WTC11 (cell line): Measurements from ENCODE around the gene CHST11. TPM values are rescaled to one million over a fixed set of nuclear protein-coding genes. Genes with fewer than 3 reads are reported as not detected.

ENCODE experiments used
- ATAC-seq: fragments of 200-7000 bp; cut with Tn5 transposase; 2 replicates; pipeline ENCODE4 v1.10.0; 2021; ENCODE audit warnings: mild to moderate bottlenecking, moderate library complexity
- CTCF ChIA-PET: fragments of 300-600 bp; sonication (Branson Sonifier 250); formaldehyde crosslinking; loops from one replicate; lab custom pipeline; 2021; ENCODE audit warnings: antibody characterized with exemption; lab: Charles Lee
- POLR2A ChIA-PET: fragments of 350-600 bp; sonication (Branson Sonifier 250); formaldehyde crosslinking; loops from one replicate; lab custom pipeline; 2021; ENCODE audit warnings: antibody characterized with exemption; lab: Charles Lee
- DNase-seq: peaks from one replicate; pipeline ENCODE4 v3.0.0; 2021; ENCODE audit warnings: low spot score
- H3K27ac Mint-ChIP-seq: 2 replicates; pipeline ENCODE4 v1.8.0; 2021; ENCODE audit warnings: mixed read lengths
- H3K27me3 Mint-ChIP-seq: 2 replicates; pipeline ENCODE4 v1.8.0; 2021; ENCODE audit warnings: low read depth, mild to moderate bottlenecking, moderate library complexity, mixed read lengths
- H3K36me3 Mint-ChIP-seq: 2 replicates; pipeline ENCODE4 v1.8.0; 2021; ENCODE audit warnings: mixed read lengths
- H3K4me1 Mint-ChIP-seq: 2 replicates; pipeline ENCODE4 v1.8.0; 2022; ENCODE audit warnings: mixed read lengths
- H3K4me3 Mint-ChIP-seq: 2 replicates; pipeline ENCODE4 v1.8.0; 2021; ENCODE audit warnings: mild to moderate bottlenecking, moderate library complexity, mixed read lengths
- H3K9me3 Mint-ChIP-seq: 2 replicates; pipeline ENCODE4 v1.8.0; 2021; ENCODE audit warnings: mixed read lengths
- EMX1 ChIP-seq: fragments of 250-450 bp; sonication (Bioruptor Pico); IDR thresholded peaks from 2 replicates; pipeline ENCODE4 v1.8.0; 2021; ENCODE audit warnings: mild to moderate bottlenecking
- ESRRA ChIP-seq: sonication (generic); formaldehyde crosslinking; IDR thresholded peaks from 2 replicates; pipeline ENCODE4 v1.8.1; 2022; ENCODE audit warnings: mild to moderate bottlenecking, missing genetic modification reagents, borderline replicate concordance
- IRF2 ChIP-seq: sonication (generic); formaldehyde crosslinking; IDR thresholded peaks from 2 replicates; pipeline ENCODE4 v1.8.0; 2022; ENCODE audit warnings: low read depth, missing genetic modification reagents, borderline replicate concordance
- MXD4 ChIP-seq: fragments of 250-450 bp; sonication (Bioruptor Pico); IDR thresholded peaks from 2 replicates; pipeline ENCODE4 v1.8.0; 2021; ENCODE audit warnings: mild to moderate bottlenecking, moderate library complexity, borderline replicate concordance
- NFATC4 ChIP-seq: fragments of 250-450 bp; sonication (Bioruptor Pico); IDR thresholded peaks from 2 replicates; pipeline ENCODE4 v1.9.0; 2021; ENCODE audit warnings: mild to moderate bottlenecking
- SMAD3 ChIP-seq: sonication (generic); formaldehyde crosslinking; IDR thresholded peaks from 2 replicates; pipeline ENCODE4 v1.8.0; 2022; ENCODE audit warnings: missing genetic modification reagents, mild to moderate bottlenecking, borderline replicate concordance
- SMAD4 ChIP-seq: sonication (generic); formaldehyde crosslinking; IDR thresholded peaks from 2 replicates; pipeline ENCODE4 v1.8.0; 2022; ENCODE audit warnings: mild to moderate bottlenecking, missing genetic modification reagents
- ZNF263 ChIP-seq: sonication (generic); formaldehyde crosslinking; IDR thresholded peaks from 2 replicates; pipeline ENCODE4 v1.8.1; 2022; ENCODE audit warnings: low read depth, mild to moderate bottlenecking, moderate library complexity, missing genetic modification reagents
- total RNA-seq: library from RNA; stranded (reverse); gene quantifications from 3 replicates; pipeline ENCODE4 v1.2.3, GENCODE V29; 2021
- TF ChIP-seq, protein P1 (sequence below): sonication (generic); formaldehyde crosslinking; IDR thresholded peaks from 2 replicates; pipeline ENCODE4 v1.8.1; 2023; ENCODE audit warnings: mild to moderate bottlenecking, missing genetic modification reagents
- TF ChIP-seq, protein P2 (sequence below): sonication (generic); formaldehyde crosslinking; IDR thresholded peaks from 2 replicates; pipeline ENCODE4 v1.8.0; 2022; ENCODE audit warnings: mild to moderate bottlenecking, missing genetic modification reagents
- TF ChIP-seq, protein P3 (sequence below): sonication (generic); formaldehyde crosslinking; IDR thresholded peaks from 2 replicates; pipeline ENCODE4 v1.8.1; 2023; ENCODE audit warnings: mild to moderate bottlenecking, missing genetic modification reagents, borderline replicate concordance
- TF ChIP-seq, protein P4 (sequence below): sonication (generic); formaldehyde crosslinking; IDR thresholded peaks from 2 replicates; pipeline ENCODE4 v1.8.1; 2023; ENCODE audit warnings: mild to moderate bottlenecking, missing genetic modification reagents, moderate library complexity
- TF ChIP-seq, protein P5 (sequence below): sonication (generic); formaldehyde crosslinking; IDR thresholded peaks from 2 replicates; pipeline ENCODE4 v1.8.0; 2023; ENCODE audit warnings: mild to moderate bottlenecking, missing genetic modification reagents

The CHST11 gene
- total RNA-seq, 1 experiment from 2014 or later = 24.2 TPM

DNA sequence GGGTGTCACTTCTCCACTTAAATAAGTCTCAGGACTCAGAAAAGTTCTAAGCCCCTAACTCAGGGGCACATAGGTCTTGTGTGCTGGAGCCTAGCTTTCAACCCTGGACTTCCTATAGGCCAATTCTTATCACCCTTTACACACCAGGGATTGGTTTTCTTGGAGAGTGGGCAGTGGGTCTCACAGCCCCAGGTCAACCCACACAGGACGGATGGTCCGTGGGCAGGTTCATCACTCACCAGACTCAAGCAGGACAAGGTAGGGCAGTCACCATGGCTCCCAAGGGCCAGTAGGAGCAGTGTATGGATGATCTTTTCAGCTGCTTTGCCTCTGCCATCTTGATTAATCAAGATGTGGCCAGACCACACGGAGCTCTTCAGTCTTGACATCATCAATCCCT is 268.9 kb downstream of the CHST11 start (continued):
- TF ChIP-seq, protein P1, sequence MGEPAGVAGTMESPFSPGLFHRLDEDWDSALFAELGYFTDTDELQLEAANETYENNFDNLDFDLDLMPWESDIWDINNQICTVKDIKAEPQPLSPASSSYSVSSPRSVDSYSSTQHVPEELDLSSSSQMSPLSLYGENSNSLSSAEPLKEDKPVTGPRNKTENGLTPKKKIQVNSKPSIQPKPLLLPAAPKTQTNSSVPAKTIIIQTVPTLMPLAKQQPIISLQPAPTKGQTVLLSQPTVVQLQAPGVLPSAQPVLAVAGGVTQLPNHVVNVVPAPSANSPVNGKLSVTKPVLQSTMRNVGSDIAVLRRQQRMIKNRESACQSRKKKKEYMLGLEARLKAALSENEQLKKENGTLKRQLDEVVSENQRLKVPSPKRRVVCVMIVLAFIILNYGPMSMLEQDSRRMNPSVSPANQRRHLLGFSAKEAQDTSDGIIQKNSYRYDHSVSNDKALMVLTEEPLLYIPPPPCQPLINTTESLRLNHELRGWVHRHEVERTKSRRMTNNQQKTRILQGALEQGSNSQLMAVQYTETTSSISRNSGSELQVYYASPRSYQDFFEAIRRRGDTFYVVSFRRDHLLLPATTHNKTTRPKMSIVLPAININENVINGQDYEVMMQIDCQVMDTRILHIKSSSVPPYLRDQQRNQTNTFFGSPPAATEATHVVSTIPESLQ (CRISPR knock-in tag) = no peak
- TF ChIP-seq ESRRA (CRISPR knock-in tag) (no peak), SMAD4 (CRISPR knock-in tag) (no peak), SMAD3 (CRISPR knock-in tag) (no peak), EMX1 (CRISPR knock-in tag) (no peak), IRF2 (CRISPR knock-in tag) (no peak)
- TF ChIP-seq, protein P2, sequence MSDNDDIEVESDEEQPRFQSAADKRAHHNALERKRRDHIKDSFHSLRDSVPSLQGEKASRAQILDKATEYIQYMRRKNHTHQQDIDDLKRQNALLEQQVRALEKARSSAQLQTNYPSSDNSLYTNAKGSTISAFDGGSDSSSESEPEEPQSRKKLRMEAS (CRISPR knock-in tag) = no peak

DNA sequence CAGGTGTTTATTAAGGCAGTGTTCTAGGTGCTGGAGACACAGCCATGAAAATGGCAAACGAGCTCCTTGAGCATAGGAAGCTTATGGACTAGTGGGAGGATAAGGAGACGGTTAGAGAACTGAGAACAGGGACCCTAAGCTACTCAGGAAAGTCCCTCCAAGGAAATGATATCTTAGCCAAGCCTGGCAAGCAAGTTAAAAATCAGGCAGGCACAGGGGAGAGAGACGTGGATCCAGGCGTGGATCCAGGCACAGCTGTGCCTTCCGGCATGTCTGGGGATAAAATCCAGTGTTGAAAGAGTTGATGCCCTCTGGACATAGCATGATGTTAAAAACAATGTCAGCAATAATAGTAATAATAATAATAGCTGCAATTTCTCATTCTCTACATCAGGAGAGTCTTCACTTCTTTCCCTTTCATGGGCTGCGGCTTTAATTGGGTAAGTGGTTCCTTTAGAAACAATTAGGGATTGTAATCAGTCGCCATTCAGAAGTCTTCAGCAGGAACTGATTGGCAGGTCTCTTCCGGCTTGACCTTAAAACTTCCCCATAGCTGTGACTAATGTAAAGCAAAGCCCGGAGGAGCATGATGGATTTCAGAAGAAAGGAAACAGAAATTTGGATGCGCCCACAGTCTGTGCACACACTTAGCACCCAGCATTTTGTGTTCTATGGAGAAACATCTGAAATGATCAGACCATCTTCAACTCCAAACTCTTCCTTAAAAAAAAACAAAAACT is 271.1 kb downstream of the CHST11 start:
- no peak overlapping the region for H3K4me3 Mint-ChIP-seq
- peaks cover 15% of the 10 kb centered on the region for H3K4me1 Mint-ChIP-seq
- H3K27ac Mint-ChIP-seq = no peak overlapping the region
- no peaks in the 10 kb centered on the region for H3K27me3 Mint-ChIP-seq
- H3K36me3 Mint-ChIP-seq = no peaks in the 10 kb centered on the region
- TF ChIP-seq, protein P3, sequence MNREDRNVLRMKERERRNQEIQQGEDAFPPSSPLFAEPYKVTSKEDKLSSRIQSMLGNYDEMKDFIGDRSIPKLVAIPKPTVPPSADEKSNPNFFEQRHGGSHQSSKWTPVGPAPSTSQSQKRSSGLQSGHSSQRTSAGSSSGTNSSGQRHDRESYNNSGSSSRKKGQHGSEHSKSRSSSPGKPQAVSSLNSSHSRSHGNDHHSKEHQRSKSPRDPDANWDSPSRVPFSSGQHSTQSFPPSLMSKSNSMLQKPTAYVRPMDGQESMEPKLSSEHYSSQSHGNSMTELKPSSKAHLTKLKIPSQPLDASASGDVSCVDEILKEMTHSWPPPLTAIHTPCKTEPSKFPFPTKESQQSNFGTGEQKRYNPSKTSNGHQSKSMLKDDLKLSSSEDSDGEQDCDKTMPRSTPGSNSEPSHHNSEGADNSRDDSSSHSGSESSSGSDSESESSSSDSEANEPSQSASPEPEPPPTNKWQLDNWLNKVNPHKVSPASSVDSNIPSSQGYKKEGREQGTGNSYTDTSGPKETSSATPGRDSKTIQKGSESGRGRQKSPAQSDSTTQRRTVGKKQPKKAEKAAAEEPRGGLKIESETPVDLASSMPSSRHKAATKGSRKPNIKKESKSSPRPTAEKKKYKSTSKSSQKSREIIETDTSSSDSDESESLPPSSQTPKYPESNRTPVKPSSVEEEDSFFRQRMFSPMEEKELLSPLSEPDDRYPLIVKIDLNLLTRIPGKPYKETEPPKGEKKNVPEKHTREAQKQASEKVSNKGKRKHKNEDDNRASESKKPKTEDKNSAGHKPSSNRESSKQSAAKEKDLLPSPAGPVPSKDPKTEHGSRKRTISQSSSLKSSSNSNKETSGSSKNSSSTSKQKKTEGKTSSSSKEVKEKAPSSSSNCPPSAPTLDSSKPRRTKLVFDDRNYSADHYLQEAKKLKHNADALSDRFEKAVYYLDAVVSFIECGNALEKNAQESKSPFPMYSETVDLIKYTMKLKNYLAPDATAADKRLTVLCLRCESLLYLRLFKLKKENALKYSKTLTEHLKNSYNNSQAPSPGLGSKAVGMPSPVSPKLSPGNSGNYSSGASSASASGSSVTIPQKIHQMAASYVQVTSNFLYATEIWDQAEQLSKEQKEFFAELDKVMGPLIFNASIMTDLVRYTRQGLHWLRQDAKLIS (CRISPR knock-in tag) = no peak
- TF ChIP-seq, protein P4, sequence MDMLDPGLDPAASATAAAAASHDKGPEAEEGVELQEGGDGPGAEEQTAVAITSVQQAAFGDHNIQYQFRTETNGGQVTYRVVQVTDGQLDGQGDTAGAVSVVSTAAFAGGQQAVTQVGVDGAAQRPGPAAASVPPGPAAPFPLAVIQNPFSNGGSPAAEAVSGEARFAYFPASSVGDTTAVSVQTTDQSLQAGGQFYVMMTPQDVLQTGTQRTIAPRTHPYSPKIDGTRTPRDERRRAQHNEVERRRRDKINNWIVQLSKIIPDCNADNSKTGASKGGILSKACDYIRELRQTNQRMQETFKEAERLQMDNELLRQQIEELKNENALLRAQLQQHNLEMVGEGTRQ (CRISPR knock-in tag) = no peak
- TF ChIP-seq NFATC4 (no peak), ZNF263 (CRISPR knock-in tag) (no peak), MXD4 (no peak), IRF2 (CRISPR knock-in tag) (no peak)
- TF ChIP-seq, protein P5, sequence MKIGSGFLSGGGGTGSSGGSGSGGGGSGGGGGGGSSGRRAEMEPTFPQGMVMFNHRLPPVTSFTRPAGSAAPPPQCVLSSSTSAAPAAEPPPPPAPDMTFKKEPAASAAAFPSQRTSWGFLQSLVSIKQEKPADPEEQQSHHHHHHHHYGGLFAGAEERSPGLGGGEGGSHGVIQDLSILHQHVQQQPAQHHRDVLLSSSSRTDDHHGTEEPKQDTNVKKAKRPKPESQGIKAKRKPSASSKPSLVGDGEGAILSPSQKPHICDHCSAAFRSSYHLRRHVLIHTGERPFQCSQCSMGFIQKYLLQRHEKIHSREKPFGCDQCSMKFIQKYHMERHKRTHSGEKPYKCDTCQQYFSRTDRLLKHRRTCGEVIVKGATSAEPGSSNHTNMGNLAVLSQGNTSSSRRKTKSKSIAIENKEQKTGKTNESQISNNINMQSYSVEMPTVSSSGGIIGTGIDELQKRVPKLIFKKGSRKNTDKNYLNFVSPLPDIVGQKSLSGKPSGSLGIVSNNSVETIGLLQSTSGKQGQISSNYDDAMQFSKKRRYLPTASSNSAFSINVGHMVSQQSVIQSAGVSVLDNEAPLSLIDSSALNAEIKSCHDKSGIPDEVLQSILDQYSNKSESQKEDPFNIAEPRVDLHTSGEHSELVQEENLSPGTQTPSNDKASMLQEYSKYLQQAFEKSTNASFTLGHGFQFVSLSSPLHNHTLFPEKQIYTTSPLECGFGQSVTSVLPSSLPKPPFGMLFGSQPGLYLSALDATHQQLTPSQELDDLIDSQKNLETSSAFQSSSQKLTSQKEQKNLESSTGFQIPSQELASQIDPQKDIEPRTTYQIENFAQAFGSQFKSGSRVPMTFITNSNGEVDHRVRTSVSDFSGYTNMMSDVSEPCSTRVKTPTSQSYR (CRISPR knock-in tag) = no peak
- ChIA-PET CTCF (interaction anchor here (0.8 to 1.5 kb wide), 2 partner anchors 62 to 346 kb away, joined by 4 to 6 read pairs; no protein-coding TSS in a partner anchor), POLR2A (no interaction called here)
- no peaks in the 10 kb centered on the region for H3K9me3 Mint-ChIP-seq
- DNase-seq = no peak
- ATAC-seq = no peak
